Stomach (tissue), 4 donors: ENCODE data around the gene SF3B2.

Experiments used
- CTCF ChIP-seq, 7 experiments: fragments of 450-650 bp in 4 of 7; fragments of 200-600 bp in 3 of 7; sonication (generic) in 3 of 7; IDR thresholded peaks; one replicate each; pipeline ENCODE4 v1.5.1; 2016 to 2019; ENCODE audit warnings: antibody characterized with exemption in 7 of 7, control low read depth in 2 of 7, mild to moderate bottlenecking in 1 of 7
- POLR2A ChIP-seq, 4 donors: fragments of 450-650 bp; IDR thresholded peaks; one replicate each; pipeline ENCODE4 v1.6.1; 2016; ENCODE audit warnings: antibody characterized with exemption in 4 of 4, control low read depth in 2 of 4, mild to moderate bottlenecking in 1 of 4, moderate library complexity in 1 of 4
- POLR2AphosphoS5 ChIP-seq, 3 donors: sonication (generic); formaldehyde crosslinking; IDR thresholded peaks; one replicate each; pipeline ENCODE4 v1.6.1; 2016; ENCODE audit warnings: antibody characterized with exemption in 3 of 3

GRCh38 chr11:66073669-66074068, 21.5 kb downstream of the SF3B2 start:
- no peak for TF ChIP-seq POLR2A (IDR thresholded peaks at IDR 0.05)
- no peak for TF ChIP-seq CTCF (IDR thresholded peaks at IDR 0.05)
- TF ChIP-seq POLR2AphosphoS5 (IDR thresholded peaks at IDR 0.05): no peak
